ENCODE data around the gene RABGAP1.
A peak's percentile ranks its signal among the peaks of the same experiment; 100 is the strongest.
"Not testable (repeated sequence)": the region's sequence is repeated elsewhere in the genome, so short reads cannot be mapped to it uniquely, and the experiment has no call there.

The RABGAP1 gene

DNA sequence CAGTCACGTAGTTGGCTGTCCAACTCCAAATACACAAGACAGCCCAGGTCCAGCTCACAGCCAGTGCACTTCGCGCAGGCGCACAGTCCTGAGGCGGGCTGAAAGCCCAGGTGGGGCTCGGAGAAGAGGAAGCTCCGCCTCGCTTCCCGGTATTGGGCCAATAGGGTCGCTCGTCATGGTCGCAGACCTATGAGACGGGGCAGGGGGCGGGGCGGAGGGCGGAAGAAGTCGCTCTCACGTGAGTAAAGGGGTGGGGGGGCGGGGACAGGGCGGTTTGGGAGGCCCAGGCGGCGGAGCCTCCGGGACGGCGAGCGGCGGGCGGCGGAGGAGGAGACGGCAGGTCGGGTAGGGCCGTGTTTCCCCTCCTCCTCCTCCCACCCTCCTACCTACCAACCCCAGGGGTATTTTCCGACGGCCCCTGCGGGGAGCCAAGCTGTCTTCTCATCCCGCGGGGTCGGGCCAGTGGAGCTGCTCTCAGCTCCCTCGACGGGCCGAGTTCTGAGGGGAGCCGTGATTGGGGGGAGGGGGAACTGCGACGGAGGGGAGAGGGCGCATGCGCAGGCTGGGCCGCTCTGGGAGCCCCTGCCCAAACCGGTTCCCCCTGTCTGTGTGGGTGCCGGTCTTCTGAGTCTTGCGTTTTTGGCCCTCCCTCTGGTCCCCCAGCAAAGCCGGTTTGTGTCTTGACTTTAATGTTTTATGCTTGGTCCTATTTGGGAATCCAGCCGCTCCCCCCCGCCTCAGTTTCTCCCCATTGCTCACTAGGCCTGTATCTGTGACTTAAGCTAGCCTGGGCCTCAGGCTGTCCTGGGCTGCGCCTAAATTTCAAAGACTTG lies at the start of gene RABGAP1:
Gene RABGAP1, plus strand, starts transcription at position 272 of the 833 bp plus-strand sequence. CDS start 16,040 bp downstream, outside the sequence.
- peak within 1 kb of the TSS; percentile 43 to 97 (median 92) for H3K27ac ChIP-seq
- peak within 1 kb of the TSS; percentile 65 to 87 (median 73) for H3K4me3 ChIP-seq

GRCh38 chr9:122897969-122898368 lies 42.9 kb upstream of the RABGAP1 start:
- no peak overlapping the region for H3K4me3 ChIP-seq
- H3K27ac ChIP-seq = no peak overlapping the region

GRCh38 chr9:122900791-122901190 lies 40.0 kb upstream of the RABGAP1 start:
- Histone ChIP-seq H3K27ac (peak overlapping the region in 8 of 21 experiments; percentile 28 to 72 (median 60)), H3K4me3 (peak overlapping the region in 1 of 7 experiments; percentile 18)

DNA sequence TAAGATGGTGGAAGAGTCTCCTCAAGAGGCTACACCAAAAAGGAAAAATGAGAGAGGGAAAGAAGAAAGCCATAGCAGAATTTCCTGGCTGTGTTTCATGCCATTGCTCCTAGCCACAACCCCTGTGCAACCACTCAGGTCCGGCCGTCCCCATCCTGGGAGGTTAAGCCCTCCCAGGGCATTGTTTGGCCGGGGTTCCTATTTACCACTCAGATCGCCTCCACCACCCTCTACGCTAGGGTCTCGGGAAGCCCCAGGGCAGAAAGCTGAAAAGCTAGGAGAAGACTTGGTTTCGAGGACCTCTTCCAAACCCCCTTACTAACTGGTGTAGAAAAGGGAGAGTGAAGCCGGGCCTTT lies 36.4 kb upstream of the RABGAP1 start:
- H3K27ac ChIP-seq = peak overlapping the region; percentile 90 to 99 (median 96)

GRCh38 chr9:122904823-122905710 lies 35.8 kb upstream of the RABGAP1 start, which contains the start of gene RC3H2:
Gene RC3H2, minus strand, starts transcription at chr9:122905359. Its CDS starts 7,850 bp downstream, at chr9:122897509.
- Histone ChIP-seq H3K27ac (peak within 1 kb of the TSS; percentile 90 to 99 (median 96)), H3K4me3 (peak within 1 kb of the TSS; percentile 85 to 99 (median 93))

More for the DNA sequence above, 36.4 kb upstream of the RABGAP1 start:
- H3K4me3 ChIP-seq = peak overlapping the region; percentile 85 to 99 (median 93)

DNA sequence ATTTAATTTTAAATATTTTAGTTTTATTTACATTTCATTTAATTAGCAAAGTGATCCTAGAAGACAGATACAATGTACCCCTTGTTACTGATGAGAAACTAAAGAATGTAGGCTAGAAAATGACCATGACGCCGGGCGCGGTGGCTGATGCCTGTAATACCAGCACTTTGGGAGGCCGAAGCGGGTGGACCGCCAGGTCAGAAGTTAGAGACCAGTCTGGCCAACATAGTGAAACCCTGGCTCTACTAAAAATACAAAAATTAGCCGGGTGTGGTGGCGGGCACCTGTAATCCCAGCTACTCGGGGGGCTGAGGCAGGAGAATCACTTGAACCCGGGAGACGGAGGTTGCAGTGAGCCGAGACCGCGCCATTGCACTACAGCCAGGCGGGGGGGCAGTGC lies 34.7 kb upstream of the RABGAP1 start:
- not testable (repeated sequence) for H3K4me3 ChIP-seq
- H3K27ac ChIP-seq = peak overlapping the region in 1 of 21 experiments; percentile 96

DNA sequence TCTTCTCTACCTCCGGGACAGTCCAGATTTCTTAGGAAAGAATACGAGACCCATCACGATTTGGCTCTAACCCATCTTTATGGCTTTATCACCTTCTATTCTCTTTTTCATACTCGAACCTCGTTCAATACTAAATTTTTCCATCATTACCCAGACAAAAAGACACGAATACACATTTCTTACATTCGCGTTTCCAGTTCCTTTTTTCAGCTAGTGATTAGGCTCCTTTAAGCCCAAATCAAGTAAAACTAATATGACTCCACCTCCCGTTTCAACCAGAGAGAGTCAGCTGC lies 28.2 kb upstream of the RABGAP1 start:
- H3K4me3 ChIP-seq = peak overlapping the region; percentile 43 to 78 (median 66)
- peak overlapping the region; percentile 23 to 95 (median 86) for H3K27ac ChIP-seq

DNA sequence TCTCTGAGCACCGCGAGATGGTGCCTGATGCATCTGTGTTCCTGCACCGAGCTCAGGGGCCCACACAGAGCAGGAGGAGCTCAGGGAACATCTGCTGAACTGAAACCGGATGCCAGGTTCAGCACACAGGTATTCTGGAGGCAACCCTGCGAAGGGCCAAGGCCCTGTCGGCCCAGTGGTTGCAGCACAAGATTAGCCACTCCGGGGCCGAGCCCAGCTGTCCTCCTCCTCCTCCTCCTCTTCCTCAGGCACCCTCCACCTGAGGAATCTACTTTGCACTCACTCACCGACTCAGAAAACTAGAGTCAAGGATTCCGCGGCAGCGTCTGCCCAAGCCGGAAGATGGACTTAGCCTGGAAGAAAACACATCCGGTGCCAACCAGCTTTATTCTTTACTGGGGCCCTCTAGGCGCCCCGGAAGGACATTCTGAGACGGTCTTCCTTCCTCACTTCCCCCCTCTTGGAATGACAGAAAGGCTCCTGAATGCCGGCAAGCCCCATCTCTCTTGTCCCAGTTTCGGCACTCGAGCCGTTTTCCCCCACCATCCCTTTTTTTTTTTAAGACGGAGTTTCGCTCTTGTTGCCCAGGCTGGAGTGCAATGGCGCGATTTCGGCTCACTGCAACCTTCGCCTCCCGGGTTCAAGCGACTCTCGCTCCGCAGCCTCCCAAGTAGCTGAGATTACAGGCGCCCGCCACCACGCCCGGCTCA lies 27.7 kb upstream of the RABGAP1 start, which contains the start of gene ZBTB6:
Gene ZBTB6, minus strand, starts transcription at position 360 of the 710 bp plus-strand sequence. CDS start 1,251 bp downstream, outside the sequence.
- Histone ChIP-seq H3K27ac (peak within 1 kb of the TSS; percentile 23 to 95 (median 86)), H3K4me3 (peak within 1 kb of the TSS; percentile 43 to 78 (median 66))

- no peak overlapping the region for H3K27ac ChIP-seq
Observed at GRCh38 chr9:122918310-122918709, 22.5 kb upstream of the RABGAP1 start.

GRCh38 chr9:122922713-122923112 lies 18.1 kb upstream of the RABGAP1 start:
- H3K27ac ChIP-seq = no peak overlapping the region
- H3K4me3 ChIP-seq = no peak overlapping the region

More at GRCh38 chr9:122918310-122918709, 22.5 kb upstream of the RABGAP1 start:
- H3K4me3 ChIP-seq = no peak overlapping the region

- no peak overlapping the region for H3K27ac ChIP-seq
- H3K4me3 ChIP-seq = no peak overlapping the region
Observed at GRCh38 chr9:122923947-122924346, 16.9 kb upstream of the RABGAP1 start.

GRCh38 chr9:122929796-122930354 lies 10.9 kb upstream of the RABGAP1 start:
- H3K4me3 ChIP-seq = no peak overlapping the region
- no peak overlapping the region for H3K27ac ChIP-seq

- Histone ChIP-seq H3K27ac (peak overlapping the region; percentile 61 to 92 (median 88)), H3K4me3 (peak overlapping the region; percentile 57 to 94 (median 63))
Observed at GRCh38 chr9:122930541-122931225, 10.1 kb upstream of the RABGAP1 start.

GRCh38 chr9:122931226-122932121 lies 9.3 kb upstream of the RABGAP1 start, which contains the start of gene ZBTB26:
Gene ZBTB26, minus strand, starts transcription at chr9:122931512. Its CDS starts 11,578 bp downstream, at chr9:122919934.
- Histone ChIP-seq H3K4me3 (peak within 1 kb of the TSS; percentile 57 to 94 (median 63)), H3K27ac (peak within 1 kb of the TSS; percentile 61 to 92 (median 88))

DNA sequence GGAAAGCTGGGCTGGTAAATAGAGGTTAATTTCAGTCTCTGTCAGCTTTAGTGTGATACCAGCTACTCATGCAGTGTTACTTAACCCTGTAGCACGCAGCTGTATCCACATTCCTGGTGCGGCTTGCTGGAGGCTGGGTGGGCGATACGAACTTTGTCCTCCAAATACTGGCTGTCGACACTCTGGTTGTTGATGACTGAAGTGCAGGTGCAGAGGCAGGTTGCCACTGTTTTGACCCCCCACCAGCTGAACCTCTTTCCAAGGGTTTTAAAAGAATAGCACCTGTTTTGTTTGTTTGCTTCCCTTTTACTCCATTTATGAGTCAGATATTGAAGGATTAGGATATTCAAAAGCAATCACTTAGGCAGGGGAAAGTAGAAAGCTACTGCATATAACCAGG lies 4.4 kb upstream of the RABGAP1 start:
- H3K4me3 ChIP-seq = no peak overlapping the region
- H3K27ac ChIP-seq = no peak overlapping the region

DNA sequence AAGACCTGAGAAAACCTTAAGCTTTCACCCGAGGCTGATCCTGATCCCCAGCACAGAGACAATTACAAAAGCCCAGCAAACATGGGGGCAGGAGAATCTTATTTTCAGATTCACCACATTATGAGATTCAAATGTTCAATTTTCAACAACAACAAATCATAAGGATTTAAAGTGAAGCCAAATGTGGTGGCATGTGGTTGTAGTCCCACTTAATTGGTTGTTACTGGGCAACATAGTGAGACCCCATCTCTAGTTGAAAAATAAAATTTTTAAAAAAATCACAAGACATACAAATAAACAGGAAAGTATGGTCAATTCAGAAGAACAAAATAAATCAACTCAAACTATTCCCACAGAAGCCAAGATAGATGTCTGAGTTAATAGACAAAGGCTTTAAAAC lies 3.9 kb upstream of the RABGAP1 start:
- H3K4me3 ChIP-seq = no peak overlapping the region
- no peak overlapping the region for H3K27ac ChIP-seq

GRCh38 chr9:122939601-122940000 lies 1.2 kb upstream of the RABGAP1 start:
- Histone ChIP-seq H3K4me3 (no peak overlapping the region), H3K27ac (peak overlapping the region in 1 of 21 experiments; percentile 92)

GRCh38 chr9:122940454-122940748 lies 419 bp upstream of the RABGAP1 start:
- Histone ChIP-seq H3K4me3 (peak overlapping the region; percentile 65 to 87 (median 73)), H3K27ac (peak overlapping the region in 17 of 21 experiments; percentile 22 to 97 (median 92))

Measured in skin epidermis (tissue), 12 donors.